Testis (tissue), 3 donors: ENCODE data around the gene UNG. TPM values are rescaled to one million over a fixed set of nuclear protein-coding genes. Genes with fewer than 3 reads are reported as not detected.

Experiments used
- DNase-seq: peaks from one replicate; pipeline ENCODE4 v3.0.0-alpha.2; 2019
- H3K27ac ChIP-seq, 2 donors: fragments of 200-600 bp; sonication (generic); one replicate each; pipeline ENCODE4 v1.5.1; 2019
- H3K27me3 ChIP-seq: fragments of 200-600 bp; sonication (generic); one replicate; pipeline ENCODE4 v1.5.1; 2019
- H3K36me3 ChIP-seq: fragments of 200-600 bp; sonication (generic); one replicate; pipeline ENCODE4 v1.5.1; 2017; ENCODE audit warnings: low read depth; ENCODE audit errors: missing control alignments
- H3K4me1 ChIP-seq: fragments of 200-600 bp; sonication (generic); one replicate; pipeline ENCODE4 v1.5.1; 2019
- H3K4me3 ChIP-seq, 2 donors: fragments of 200-600 bp; sonication (generic); one replicate each; pipeline ENCODE4 v1.5.1; 2017 to 2019
- H3K9me3 ChIP-seq: fragments of 200-600 bp; sonication (generic); one replicate; pipeline ENCODE4 v1.5.1; 2017
- CTCF ChIP-seq, 3 experiments: fragments of 450-650 bp in 2 of 3; fragments of 200-600 bp in 1 of 3; sonication (generic) in 1 of 3; IDR thresholded peaks; one replicate each; pipeline ENCODE4 v1.5.1; 2016 to 2019; ENCODE audit warnings: antibody characterized with exemption in 3 of 3, mild to moderate bottlenecking in 2 of 3, moderate library complexity in 1 of 3
- POLR2A ChIP-seq: fragments of 450-650 bp; IDR thresholded peaks from one replicate; pipeline ENCODE4 v1.6.1; 2017; ENCODE audit warnings: antibody characterized with exemption, mild to moderate bottlenecking, moderate library complexity
- WGBS, 2 donors: methylation state at CpG; one replicate each; pipeline ENCODE4 v1.1.5; 2018; 5-methylcytosine and 5-hydroxymethylcytosine counted together
- intact Hi-C: fragments of 100-400 bp; cut with DNase I; formaldehyde crosslinking; loops from one replicate; pipeline ENCODE4 v1.15.1; 2023; ENCODE audit warnings: low total_unique reads
- polyA plus RNA-seq: library from polyadenylated mRNA; stranded (reverse); fragments of 350-450 nt; fragmentation: Illumina TruSeq; extraction: RNeasy Lipid Tissue Mini Kit (QIAGEN cat#74804); gene quantifications from one replicate; pipeline ENCODE4 v1.2.3, GENCODE V29; 2014; ENCODE audit warnings: low read depth, low replicate concordance; ENCODE audit not compliant: insufficient read depth
- total RNA-seq, 2 donors: library from RNA; depleted of rRNA; stranded (reverse); fragments of >200 nt; gene quantifications; one replicate each; pipeline ENCODE4 v1.2.3, GENCODE V29; 2016

UNG gene
- total and polyA plus RNA-seq, 3 donors from 2014 or later, result 55.3 to 81.5 (median 80.2) TPM

GRCh38 chr12:109110988-109111495 lies 13.6 kb downstream of the UNG start:
- H3K36me3 ChIP-seq, result no peaks in the 10 kb centered on the region
- peak; percentile 96 for DNase-seq
- H3K9me3 ChIP-seq, result no peaks in the 10 kb centered on the region
- H3K4me1 ChIP-seq, result peaks cover 50% of the 10 kb centered on the region
- H3K4me3 ChIP-seq, result peak overlapping the region; percentile 53 to 64
- 0 to 4% methylated on average over 9 to 27 of the region's 28 CpGs for WGBS, 2 donors
- TF ChIP-seq POLR2A, result no peak
- no peak for TF ChIP-seq CTCF (IDR thresholded peaks at IDR 0.05)
- intact Hi-C loops, result loop anchor here (2.0 kb wide), 1 partner anchor 14 kb away; the partner anchor contains the start of gene UNG
- no peaks in the 10 kb centered on the region for H3K27me3 ChIP-seq
- H3K27ac ChIP-seq, result peak overlapping the region; percentile 81 to 89

GRCh38 chr12:109112720-109113465 lies 15.5 kb downstream of the UNG start:
- DNase-seq, result no peak
- Histone ChIP-seq H3K27ac (peak overlapping the region in 1 of 2 donors; percentile 89), H3K27me3 (no peaks in the 10 kb centered on the region), H3K9me3 (no peaks in the 10 kb centered on the region), H3K36me3 (no peaks in the 10 kb centered on the region), H3K4me1 (peaks cover 69% of the 10 kb centered on the region), H3K4me3 (no peak overlapping the region)
- WGBS, 2 donors, result 57 to 63% methylated on average over 11 of the region's 11 CpGs
- no peak for TF ChIP-seq POLR2A
- TF ChIP-seq CTCF (IDR thresholded peaks at IDR 0.05), result no peak
- intact Hi-C loops, result no loop called here

- Histone ChIP-seq H3K27ac (peak overlapping the region in 1 of 2 donors; percentile 89), H3K9me3 (no peaks in the 10 kb centered on the region), H3K36me3 (no peaks in the 10 kb centered on the region), H3K4me1 (peaks cover 72% of the 10 kb centered on the region), H3K4me3 (no peak overlapping the region), H3K27me3 (no peaks in the 10 kb centered on the region)
- intact Hi-C loops, result no loop called here
- no peak for DNase-seq
- 75 to 76% methylated on average over 5 of the region's 5 CpGs for WGBS, 2 donors
- TF ChIP-seq POLR2A (no peak), CTCF (IDR thresholded peaks at IDR 0.05) (no peak)
These were observed 16.4 kb downstream of the UNG start for GRCh38 chr12:109113661-109114321.

- DNase-seq, result no peak
- Histone ChIP-seq H3K36me3 (no peaks in the 10 kb centered on the region), H3K27me3 (no peaks in the 10 kb centered on the region), H3K4me1 (peaks cover 78% of the 10 kb centered on the region), H3K27ac (peak overlapping the region in 1 of 2 donors; percentile 89), H3K9me3 (no peaks in the 10 kb centered on the region), H3K4me3 (no peak overlapping the region)
- TF ChIP-seq CTCF (IDR thresholded peaks at IDR 0.05) (no peak), POLR2A (no peak)
- WGBS, 2 donors, result 64 to 67% methylated on average over 2 of the region's 2 CpGs
- intact Hi-C loops, result no loop called here
These were observed 17.2 kb downstream of the UNG start for GRCh38 chr12:109114644-109115043.
